Tibial artery (tissue), 4 donors: Measurements from ENCODE around the gene HOXA3.

Experiments
- DNase-seq, 2 donors: peaks; one replicate each; pipeline ENCODE4 v3.0.0-alpha.2; 2019
- H3K27ac ChIP-seq, 2 donors: fragments of 200-600 bp; sonication (generic) in 1 of 2; 1 replicate in 1 of 2; 2 replicates in 1 of 2; pipeline ENCODE4 v1.5.1; 2018 to 2019; ENCODE audit warnings: mild to moderate bottlenecking in 1 of 2
- H3K27me3 ChIP-seq, 2 donors: fragments of 200-600 bp; sonication (generic) in 1 of 2; one replicate each; pipeline versions ENCODE4 v1.5.1 to v1.6.0; 2016 to 2019
- H3K36me3 ChIP-seq, 3 donors: fragments of 200-600 bp; sonication (generic) in 2 of 3; one replicate each; pipeline ENCODE4 v1.5.1; 2016 to 2019; ENCODE audit warnings: mild to moderate bottlenecking in 2 of 3
- H3K4me1 ChIP-seq, 4 donors: fragments of 200-600 bp; sonication (generic) in 2 of 4; 1 replicate in 3 of 4; 2 replicates in 1 of 4; pipeline ENCODE4 v1.5.1; 2016 to 2019
- H3K4me3 ChIP-seq, 2 donors: fragments of 200-600 bp; sonication (generic) in 1 of 2; 1 replicate in 1 of 2; 2 replicates in 1 of 2; pipeline ENCODE4 v1.5.1; 2018 to 2019; ENCODE audit warnings: mild to moderate bottlenecking in 2 of 2
- H3K9me3 ChIP-seq, 3 donors: fragments of 200-600 bp; sonication (generic) in 1 of 3; one replicate each; pipeline ENCODE4 v1.5.1; 2016 to 2019
- intact Hi-C: fragments of 100-400 bp; cut with DNase I; formaldehyde crosslinking; loops from one replicate; pipeline ENCODE4 v1.15.0; 2023; ENCODE audit warnings: low total_unique reads
- TF ChIP-seq, protein P1 (sequence below), 2 experiments: fragments of 200-600 bp in 1 of 2; fragments of 450-650 bp in 1 of 2; IDR thresholded peaks; one replicate each; pipeline ENCODE4 v1.5.1; 2017 to 2019; ENCODE audit warnings: antibody characterized with exemption in 2 of 2, mild to moderate bottlenecking in 1 of 2, moderate library complexity in 1 of 2

HOXA3 gene

DNA sequence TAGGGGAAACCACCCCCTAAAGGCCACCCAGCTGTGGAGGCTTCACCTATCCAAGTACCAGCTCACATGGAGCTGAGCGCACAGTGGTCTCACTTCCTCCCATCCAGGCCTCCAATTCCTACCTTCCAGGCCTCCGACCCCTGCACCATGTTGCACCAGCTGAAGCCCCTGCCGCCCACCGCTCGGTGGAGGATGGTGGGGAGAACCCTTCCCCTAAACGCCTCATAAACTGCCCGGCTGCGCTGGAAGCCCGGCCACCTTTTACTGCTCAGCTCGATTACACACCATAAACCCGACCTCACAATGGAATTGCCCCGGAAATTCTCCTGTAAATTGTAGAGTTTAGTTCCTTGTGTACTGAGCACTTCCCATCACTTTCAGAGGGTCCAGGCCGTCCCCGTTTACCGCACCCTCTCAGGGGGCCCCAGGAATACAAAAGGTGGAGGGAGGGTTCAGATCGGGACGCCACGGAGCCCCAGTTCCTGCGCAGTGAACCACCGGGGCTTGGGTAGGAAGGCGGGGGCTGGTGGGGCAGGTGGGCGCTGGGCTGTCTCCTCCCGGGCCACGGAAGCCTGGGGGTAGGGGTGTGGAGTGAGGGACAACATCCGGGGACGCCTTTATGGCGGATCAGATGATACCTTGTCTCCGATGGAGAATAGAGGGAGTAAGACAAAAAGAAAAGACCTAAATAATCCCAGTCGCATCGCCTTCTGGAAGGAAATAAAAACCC, 5.5 kb upstream of the HOXA3 start:
- intact Hi-C loops = loop anchor here (5.0 kb wide), 1 partner anchor 296 kb away; the partner anchor contains the start of gene SKAP2
- Histone ChIP-seq H3K36me3 (no peaks in the 10 kb centered on the region), H3K9me3 (no peaks in the 10 kb centered on the region), H3K27me3 (no peaks in the 10 kb centered on the region), H3K4me1 (peaks cover 0 to 48% (median 35%) of the 10 kb centered on the region in 4 donors), H3K4me3 (no peak overlapping the region), H3K27ac (no peak overlapping the region)
- peak in 1 of 2 donors; percentile 66 for DNase-seq
- TF ChIP-seq, protein P1, sequence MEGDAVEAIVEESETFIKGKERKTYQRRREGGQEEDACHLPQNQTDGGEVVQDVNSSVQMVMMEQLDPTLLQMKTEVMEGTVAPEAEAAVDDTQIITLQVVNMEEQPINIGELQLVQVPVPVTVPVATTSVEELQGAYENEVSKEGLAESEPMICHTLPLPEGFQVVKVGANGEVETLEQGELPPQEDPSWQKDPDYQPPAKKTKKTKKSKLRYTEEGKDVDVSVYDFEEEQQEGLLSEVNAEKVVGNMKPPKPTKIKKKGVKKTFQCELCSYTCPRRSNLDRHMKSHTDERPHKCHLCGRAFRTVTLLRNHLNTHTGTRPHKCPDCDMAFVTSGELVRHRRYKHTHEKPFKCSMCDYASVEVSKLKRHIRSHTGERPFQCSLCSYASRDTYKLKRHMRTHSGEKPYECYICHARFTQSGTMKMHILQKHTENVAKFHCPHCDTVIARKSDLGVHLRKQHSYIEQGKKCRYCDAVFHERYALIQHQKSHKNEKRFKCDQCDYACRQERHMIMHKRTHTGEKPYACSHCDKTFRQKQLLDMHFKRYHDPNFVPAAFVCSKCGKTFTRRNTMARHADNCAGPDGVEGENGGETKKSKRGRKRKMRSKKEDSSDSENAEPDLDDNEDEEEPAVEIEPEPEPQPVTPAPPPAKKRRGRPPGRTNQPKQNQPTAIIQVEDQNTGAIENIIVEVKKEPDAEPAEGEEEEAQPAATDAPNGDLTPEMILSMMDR (IDR thresholded peaks at IDR 0.05) = no peak

DNA sequence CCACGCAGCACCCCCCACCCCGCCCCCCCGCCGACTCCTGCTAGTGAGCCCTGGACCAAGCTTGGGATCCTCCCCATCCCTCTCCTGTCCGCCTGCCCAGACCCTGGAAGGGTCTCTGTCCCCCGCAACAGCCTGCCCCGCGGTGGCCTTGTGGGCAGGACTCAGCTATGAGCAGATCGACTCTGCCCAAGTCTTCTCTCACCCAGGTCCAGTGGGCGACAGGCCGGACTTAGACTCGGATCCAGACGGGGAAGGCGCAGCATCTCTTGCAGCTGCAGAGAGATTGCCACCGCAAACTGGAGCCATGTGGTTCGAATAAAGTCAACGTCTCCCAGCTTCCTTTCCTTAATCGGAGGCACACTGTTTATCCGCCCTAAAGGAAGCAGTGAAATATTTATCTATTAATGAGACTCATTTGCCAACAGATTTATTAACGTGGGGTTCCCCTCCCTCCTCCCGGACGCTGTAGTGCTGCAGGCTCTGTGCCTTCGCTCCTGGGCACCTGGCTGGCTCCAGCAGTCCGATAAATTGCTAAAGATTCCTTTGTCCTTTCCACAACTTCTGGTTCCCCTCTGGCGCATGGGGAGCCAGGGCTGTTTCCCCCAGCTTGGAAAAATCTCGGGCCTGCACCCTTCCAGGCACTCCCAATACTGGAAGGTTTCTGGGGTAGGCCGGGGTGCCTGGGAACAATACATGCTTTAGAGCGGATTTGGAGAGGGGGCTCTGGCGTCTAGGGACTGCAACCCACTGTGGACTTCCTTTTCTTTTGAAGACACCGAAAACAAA, 4.7 kb upstream of the HOXA3 start:
- no peaks in the 10 kb centered on the region for H3K27me3 ChIP-seq
- TF ChIP-seq, protein P1 (IDR thresholded peaks at IDR 0.05) = no peak
- H3K36me3 ChIP-seq = no peaks in the 10 kb centered on the region
- no peaks in the 10 kb centered on the region for H3K9me3 ChIP-seq
- peak overlapping the region; percentile 62 to 75 for H3K4me3 ChIP-seq
- no peak for DNase-seq
- intact Hi-C loops = loop anchor here (5.0 kb wide), 1 partner anchor 295 kb away; the partner anchor contains the start of gene SKAP2
- H3K27ac ChIP-seq = peak overlapping the region; percentile 78 to 84
- H3K4me1 ChIP-seq = peaks cover 0 to 44% (median 36%) of the 10 kb centered on the region in 4 donors

DNA sequence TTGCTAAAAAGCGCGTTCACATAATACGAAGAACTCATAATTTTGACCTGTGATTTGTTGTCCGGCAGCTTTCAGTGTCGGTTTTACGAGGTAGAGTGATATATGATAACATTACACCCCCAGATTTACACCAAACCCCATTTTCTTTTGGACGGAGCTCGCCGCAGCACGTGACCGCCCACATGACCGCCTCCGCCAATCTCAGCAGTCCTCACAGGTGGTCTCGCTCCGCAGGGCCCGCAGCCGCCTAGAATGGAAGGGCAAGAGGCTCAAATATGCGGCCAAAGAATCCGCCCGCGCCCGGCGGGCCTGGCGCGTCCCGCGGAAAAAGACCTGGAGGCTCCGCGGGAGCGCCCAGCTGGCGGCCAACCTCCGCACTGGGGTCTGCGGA, 4.1 kb upstream of the HOXA3 start, which contains the start of gene HOXA7:
TSS of gene HOXA7 (minus strand) at position 168 of the 391 bp plus-strand sequence. CDS start at position 38, 130 bp downstream.
- peak in 1 of 2 donors; percentile 89 for DNase-seq
- H3K27ac ChIP-seq = peak within 1 kb of the TSS; percentile 78 to 84
- H3K9me3 ChIP-seq = no peaks in the 10 kb centered on the region
- peak within 1 kb of the TSS; percentile 62 to 75 for H3K4me3 ChIP-seq
- TF ChIP-seq, protein P1 (IDR thresholded peaks at IDR 0.05) = no peak
- no peaks in the 10 kb centered on the region for H3K36me3 ChIP-seq
- intact Hi-C loops = loop anchor here (5.0 kb wide), 1 partner anchor 294 kb away; the partner anchor contains the start of gene SKAP2
- peaks cover 0 to 40% (median 31%) of the 10 kb centered on the region in 4 donors for H3K4me1 ChIP-seq
- H3K27me3 ChIP-seq = no peaks in the 10 kb centered on the region

DNA sequence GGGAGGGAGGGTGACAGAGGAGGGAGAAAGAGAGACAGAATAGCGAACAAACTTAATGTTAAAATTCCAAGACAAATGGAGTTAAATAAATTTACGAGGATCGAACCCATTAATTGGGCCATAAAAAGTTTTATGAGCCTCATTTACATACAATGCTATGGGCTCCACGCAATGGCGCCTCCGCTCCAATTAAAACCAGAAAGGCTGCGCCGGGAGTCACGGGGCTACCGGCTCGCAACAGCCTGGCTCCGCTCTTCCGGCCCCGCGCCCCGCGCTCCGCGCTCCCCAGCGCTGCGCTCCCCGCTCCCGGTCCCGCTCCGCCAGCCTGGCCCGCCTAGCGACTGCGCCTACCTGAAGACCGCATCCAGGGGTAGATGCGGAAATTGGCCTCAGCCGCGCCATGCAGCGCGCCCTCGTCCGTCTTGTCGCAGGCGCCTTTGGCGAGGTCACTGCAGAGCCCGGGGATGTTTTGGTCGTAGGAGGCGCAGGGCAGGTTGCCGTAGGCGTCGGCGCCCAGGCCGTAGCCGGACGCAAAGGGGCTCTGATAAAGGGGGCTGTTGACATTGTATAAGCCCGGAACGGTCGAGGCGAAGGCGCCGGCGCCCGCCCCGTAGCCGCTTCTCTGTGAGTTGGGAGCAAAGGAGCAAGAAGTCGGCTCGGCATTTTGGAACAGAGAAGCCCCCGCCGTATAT, 3.6 kb upstream of the HOXA3 start:
- peaks cover 0 to 36% (median 27%) of the 10 kb centered on the region in 4 donors for H3K4me1 ChIP-seq
- no peaks in the 10 kb centered on the region for H3K9me3 ChIP-seq
- TF ChIP-seq, protein P1 (IDR thresholded peaks at IDR 0.05) = no peak
- H3K27ac ChIP-seq = peak overlapping the region; percentile 78 to 84
- no peaks in the 10 kb centered on the region for H3K36me3 ChIP-seq
- H3K4me3 ChIP-seq = peak overlapping the region; percentile 62 to 75
- peak in 1 of 2 donors; percentile 77 for DNase-seq
- no peaks in the 10 kb centered on the region for H3K27me3 ChIP-seq
- intact Hi-C loops = loop anchor here (5.0 kb wide), 1 partner anchor 294 kb away; the partner anchor contains the start of gene SKAP2
